GM18502 (cell line): ENCODE data around the gene GPLD1.
"Not testable (repeated sequence)": the region's sequence is repeated elsewhere in the genome, so short reads cannot be mapped to it uniquely, and the experiment has no call there.

Source experiments
- ATAC-seq: cut with Tn5 transposase; IDR thresholded peaks from one replicate; pipeline ENCODE4 v1.9.1; 2021; ENCODE audit warnings: mild to moderate bottlenecking; ENCODE audit not compliant: unreplicated experiment, poor library complexity

GPLD1 gene

GRCh38 chr6:24426729-24427446, 62.5 kb downstream of the GPLD1 start:
- no peak for ATAC-seq

DNA sequence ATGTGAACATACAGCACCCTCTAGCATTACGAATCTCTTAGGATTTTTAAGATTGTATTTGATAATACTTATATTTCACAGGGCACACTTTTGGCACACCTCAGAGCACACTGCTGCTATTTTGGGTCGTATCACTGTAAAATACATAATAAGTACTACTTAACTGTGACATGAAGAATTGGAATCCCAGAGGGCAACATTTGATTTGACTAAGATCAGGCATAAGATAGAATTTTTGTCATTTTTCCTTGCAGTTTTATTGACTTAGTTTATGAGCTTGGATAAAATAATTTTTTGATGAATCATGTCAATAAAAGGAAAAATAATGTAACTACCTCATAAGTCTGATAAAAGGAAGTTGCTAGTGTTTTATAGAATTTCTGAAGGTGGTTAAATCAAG, 64.3 kb downstream of the GPLD1 start:
- no peak for ATAC-seq

- no peak for ATAC-seq
Measured at GRCh38 chr6:24419526-24419925, 69.9 kb downstream of the GPLD1 start.

GRCh38 chr6:24415753-24416152, 73.6 kb downstream of the GPLD1 start:
- peak; percentile 84 for ATAC-seq

- not testable (repeated sequence) for ATAC-seq
Measured at GRCh38 chr6:24414531-24414930, 74.8 kb downstream of the GPLD1 start.

GRCh38 chr6:24412294-24412693, 77.1 kb downstream of the GPLD1 start:
- no peak for ATAC-seq

- no peak for ATAC-seq
Measured at GRCh38 chr6:24410622-24411021, 78.8 kb downstream of the GPLD1 start.

DNA sequence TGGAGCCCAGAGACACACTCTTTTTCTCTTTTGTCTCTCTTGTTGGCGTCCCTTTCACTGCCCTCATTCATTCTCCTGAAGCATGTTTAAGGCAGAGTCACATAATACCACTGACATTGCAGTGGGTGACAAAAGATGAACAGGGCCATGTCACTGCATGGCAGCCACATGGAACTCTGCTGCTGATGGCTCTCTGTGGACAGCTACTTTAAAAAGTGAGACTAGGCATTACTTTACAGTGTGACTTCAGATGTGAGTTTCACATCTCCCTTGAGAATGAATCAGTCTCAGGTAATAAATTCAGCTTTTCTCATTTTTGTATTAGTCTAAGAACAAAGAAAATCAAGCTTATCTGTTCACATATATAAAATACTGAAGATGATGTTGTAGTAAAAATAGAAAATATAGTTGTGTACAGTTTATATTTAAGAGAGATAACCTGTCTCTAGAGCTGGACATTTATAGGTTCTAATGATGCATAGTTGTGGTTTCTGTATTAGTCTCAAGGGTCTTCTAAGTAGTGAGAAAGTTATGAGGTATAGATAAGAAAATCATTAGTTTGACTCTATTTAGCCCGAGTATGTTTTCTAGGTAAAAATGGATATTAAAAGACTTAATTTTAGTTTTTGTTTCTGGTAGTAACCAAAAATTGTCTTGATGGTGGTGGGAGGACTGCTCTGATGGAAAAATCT, 80.5 kb downstream of the GPLD1 start:
- peak; percentile 93 for ATAC-seq

DNA sequence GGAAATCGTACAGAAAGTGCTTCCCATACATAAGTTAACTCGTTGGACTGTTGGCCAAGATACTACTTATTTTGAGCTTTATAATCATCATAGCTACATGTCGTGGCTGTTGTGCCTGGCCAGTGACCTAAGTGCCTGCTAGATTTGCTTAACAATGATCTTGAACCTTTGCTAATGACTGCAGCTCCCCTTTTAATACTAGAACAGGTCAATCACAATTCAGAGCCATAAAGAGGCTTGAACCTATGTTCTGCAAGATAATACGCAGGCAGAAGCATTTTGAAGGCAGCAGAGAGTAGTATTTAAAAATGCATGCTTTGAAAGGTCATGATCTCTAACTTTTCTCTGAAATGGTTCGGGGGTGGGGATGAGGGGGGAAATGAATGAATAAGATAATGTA, 84.1 kb downstream of the GPLD1 start:
- no peak for ATAC-seq

GRCh38 chr6:24403501-24403824, 85.9 kb downstream of the GPLD1 start:
- no peak for ATAC-seq

DNA sequence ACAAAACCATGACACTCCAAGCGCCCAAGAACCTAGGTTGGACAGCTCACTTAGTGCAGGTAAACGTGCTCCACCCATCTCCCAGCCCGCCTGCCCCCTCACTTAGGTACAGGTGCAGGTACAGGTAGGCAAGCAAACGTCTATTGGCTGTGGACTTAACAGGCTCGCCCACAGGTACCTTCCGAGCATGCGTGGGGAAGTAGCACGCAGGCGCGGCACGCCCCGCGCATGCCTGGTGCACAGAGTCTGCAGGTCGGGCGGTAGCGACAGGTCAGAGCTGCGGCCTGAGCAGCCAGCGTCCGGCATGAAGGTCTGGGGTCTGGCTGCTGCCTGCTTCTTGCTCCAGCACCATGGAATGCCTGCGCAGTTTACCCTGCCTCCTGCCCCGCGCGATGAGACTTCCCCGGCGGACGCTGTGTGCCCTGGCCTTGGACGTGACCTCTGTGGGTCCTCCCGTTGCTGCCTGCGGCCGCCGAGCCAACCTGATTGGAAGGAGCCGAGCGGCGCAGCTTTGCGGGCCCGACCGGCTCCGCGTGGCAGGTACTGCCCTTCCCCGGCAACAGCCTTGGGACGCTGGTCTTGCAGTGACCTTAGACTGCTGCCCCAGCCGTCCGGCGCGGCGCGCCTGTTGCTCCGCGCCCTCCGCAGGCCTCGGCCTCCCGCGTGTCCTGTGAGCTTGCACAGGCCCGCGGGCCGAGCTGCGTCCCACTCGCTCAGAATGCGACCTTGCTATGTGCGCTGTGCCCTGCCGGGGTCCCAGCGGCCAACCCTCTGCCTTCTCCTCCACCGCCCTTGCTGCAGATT, 86.5 kb downstream of the GPLD1 start, which contains the start of gene MRS2:
TSS of gene MRS2 (plus strand) at position 240 of the 804 bp plus-strand sequence. CDS start at position 351, 111 bp downstream.
- peak; percentile 95 for ATAC-seq

GRCh38 chr6:24401458-24401857, 87.9 kb downstream of the GPLD1 start:
- ATAC-seq: no peak

GRCh38 chr6:24400045-24401039, 89.0 kb downstream of the GPLD1 start:
- not testable (repeated sequence) for ATAC-seq

DNA sequence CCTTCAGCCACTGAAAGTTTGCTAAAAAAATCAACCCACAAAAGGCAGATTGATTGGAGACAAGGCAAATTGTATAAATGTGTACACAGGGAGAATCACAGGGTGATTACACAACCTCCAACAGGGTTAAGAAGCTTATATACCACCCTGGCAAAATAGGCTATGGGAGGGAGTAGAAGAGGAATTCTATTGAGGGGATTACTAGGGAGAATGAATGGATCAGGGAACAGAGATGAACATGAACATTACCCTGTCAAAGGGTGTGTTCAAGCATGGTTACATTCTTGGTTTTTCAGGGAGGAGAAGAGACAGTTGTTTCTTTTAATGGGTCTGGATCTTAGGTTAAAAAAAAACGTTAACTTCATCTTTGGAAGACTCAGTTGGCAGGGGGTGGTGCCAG, 91.7 kb downstream of the GPLD1 start:
- no peak for ATAC-seq

DNA sequence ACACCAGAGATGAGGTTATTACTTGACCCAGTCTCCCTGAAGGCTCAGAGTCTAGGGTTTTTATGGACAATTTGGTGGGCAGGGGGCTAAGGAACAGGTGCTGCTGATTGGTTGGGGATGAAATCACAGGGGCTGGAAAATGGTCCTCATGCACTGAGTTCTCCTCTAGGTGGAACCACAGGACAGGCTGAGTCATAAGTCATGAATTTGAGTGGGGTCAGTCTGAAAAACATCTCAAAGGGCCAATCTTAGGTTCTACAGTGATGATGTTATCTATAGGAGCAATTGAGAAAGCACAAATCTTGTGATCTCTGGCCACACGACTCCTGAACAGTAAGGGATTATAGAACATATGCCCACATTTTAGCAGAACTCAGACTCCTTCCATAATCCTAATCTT, 92.6 kb downstream of the GPLD1 start:
- ATAC-seq: no peak

DNA sequence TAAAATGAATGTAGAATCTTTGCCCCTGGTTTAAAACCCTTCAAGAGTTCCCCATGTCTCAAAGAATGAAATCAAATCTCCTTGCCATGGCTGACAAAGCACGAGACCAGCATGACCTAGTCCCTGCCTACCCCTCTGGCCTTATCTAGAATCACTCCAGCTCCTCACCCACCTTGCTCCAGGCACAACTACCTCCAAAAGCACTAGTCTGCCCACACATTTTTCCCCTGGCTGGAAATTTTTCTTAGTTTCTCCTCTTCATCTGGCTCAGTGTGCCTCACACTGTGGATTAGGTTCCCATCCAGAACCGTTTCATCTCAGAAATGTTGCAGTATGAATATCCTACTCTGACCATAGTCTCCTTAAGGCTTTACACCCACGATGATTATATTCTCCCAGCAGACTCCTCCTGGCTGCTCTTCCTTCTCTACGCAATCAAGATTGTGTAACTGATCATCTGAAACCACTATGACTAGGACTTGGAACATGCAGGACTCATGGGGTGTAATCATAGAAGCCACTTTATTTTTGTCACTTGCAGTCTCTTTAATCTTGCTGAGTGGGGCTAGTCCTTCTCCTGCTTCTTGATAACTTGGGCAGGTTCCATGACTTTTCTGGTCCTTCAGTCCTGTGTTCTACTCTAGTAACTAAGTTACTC, 94.5 kb downstream of the GPLD1 start:
- ATAC-seq: no peak

DNA sequence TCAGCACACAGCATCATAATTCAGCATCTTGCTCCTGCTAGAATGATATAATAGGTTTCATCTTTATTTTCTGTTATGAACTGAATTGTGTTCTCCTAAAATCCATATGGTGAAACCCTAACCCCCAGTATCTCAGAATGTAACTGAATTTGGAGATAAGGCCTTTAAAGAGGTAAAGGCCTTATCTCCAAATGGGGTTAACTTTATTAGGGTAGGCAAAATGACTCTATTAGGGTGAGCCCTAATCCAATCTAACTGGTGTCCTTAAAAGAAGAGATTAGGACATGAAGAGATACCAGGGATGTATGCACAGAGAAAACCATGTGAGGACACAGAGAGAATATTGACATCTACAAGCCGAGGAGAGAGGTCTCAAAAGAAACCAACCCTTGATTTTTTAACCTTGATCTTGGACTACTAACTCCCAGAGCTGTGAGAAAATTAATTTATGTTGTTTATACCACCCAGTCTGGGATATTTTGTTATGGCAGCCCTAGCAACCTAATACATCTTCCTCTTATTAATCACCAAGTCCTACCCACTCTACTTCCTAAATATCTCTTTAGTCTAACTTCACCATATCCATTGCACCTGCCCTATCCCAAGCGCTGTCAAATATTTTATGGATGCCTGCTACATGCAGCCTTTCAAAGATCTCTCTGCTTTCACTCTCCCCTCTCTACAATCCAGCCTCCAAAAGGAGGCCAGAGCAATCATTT, 95.2 kb downstream of the GPLD1 start:
- no peak for ATAC-seq

GRCh38 chr6:24391756-24392405, 97.5 kb downstream of the GPLD1 start:
- ATAC-seq: no peak
